NCI-H82 (cell line): ENCODE results near the gene FBLN2.
A peak's percentile ranks its signal among the peaks of the same experiment; 100 is the strongest.
"Not testable (repeated sequence)": the region's sequence is repeated elsewhere in the genome, so short reads cannot be mapped to it uniquely, and the experiment has no call there.

ENCODE experiments used
- DNase-seq: peaks from one replicate; lab custom pipeline; 2025; lab: John Stamatoyannopoulos, UW

Gene FBLN2

GRCh38 chr3:13548696-13549622, at the start of gene FBLN2:
Gene FBLN2 (plus strand): TSS chr3:13549125. CDS start chr3:13570356, 21,231 bp downstream.
- peak; percentile 74 for DNase-seq

- not testable (repeated sequence) for DNase-seq
Observed at GRCh38 chr3:13499246-13499645, 49.7 kb upstream of the FBLN2 start.

GRCh38 chr3:13500133-13500885, 48.6 kb upstream of the FBLN2 start:
- peak; percentile 21 for DNase-seq

- DNase-seq, result no peak
Observed at GRCh38 chr3:13501056-13501455, 47.9 kb upstream of the FBLN2 start.

GRCh38 chr3:13501521-13501920, 47.4 kb upstream of the FBLN2 start:
- no peak for DNase-seq

- no peak for DNase-seq
Observed at GRCh38 chr3:13501958-13502790, 46.8 kb upstream of the FBLN2 start.

- DNase-seq, result no peak
Observed at GRCh38 chr3:13502791-13503060, 46.2 kb upstream of the FBLN2 start.

- no peak for DNase-seq
Observed at GRCh38 chr3:13504161-13504831, 44.6 kb upstream of the FBLN2 start.

GRCh38 chr3:13505147-13506130, 43.5 kb upstream of the FBLN2 start:
- DNase-seq, result no peak

- DNase-seq, result no peak
Observed at GRCh38 chr3:13506239-13506638, 42.7 kb upstream of the FBLN2 start.

- DNase-seq, result no peak
Observed at GRCh38 chr3:13506680-13507079, 42.2 kb upstream of the FBLN2 start.

- DNase-seq, result no peak
Observed at GRCh38 chr3:13507247-13507569, 41.7 kb upstream of the FBLN2 start.

GRCh38 chr3:13507570-13508339, 41.2 kb upstream of the FBLN2 start:
- no peak for DNase-seq

GRCh38 chr3:13508496-13508895, 40.4 kb upstream of the FBLN2 start:
- no peak for DNase-seq

- DNase-seq, result no peak
Observed at GRCh38 chr3:13509059-13509815, 39.7 kb upstream of the FBLN2 start.

GRCh38 chr3:13509816-13510192, 39.1 kb upstream of the FBLN2 start:
- DNase-seq, result no peak

- no peak for DNase-seq
Observed at GRCh38 chr3:13512451-13512850, 36.5 kb upstream of the FBLN2 start.

- DNase-seq, result no peak
Observed at GRCh38 chr3:13513051-13513912, 35.6 kb upstream of the FBLN2 start.
